H1 (cell line): ENCODE data around the gene CKS1B. TPM values are rescaled to one million over a fixed set of nuclear protein-coding genes. Genes with fewer than 3 reads are reported as not detected.

Experiments used
- CTCF ChIA-PET: fragments of 300-600 bp; sonication (Branson Sonifier 250); formaldehyde crosslinking; loops from one replicate; lab custom pipeline; 2021; ENCODE audit not compliant: partially characterized antibody; lab: Charles Lee
- POLR2A ChIA-PET: fragments of 300-600 bp; sonication (Branson Sonifier 250); formaldehyde crosslinking; loops from one replicate; lab custom pipeline; 2021; ENCODE audit warnings: inconsistent platforms; ENCODE audit not compliant: partially characterized antibody; lab: Charles Lee
- DNase-seq, 2 experiments: peaks; one replicate each; pipeline versions ENCODE4 v3.0.0 to v3.0.0-alpha.2; 2010 to 2022; ENCODE audit warnings: low spot score in 2 of 2, low read depth in 1 of 2, mixed read lengths in 1 of 2
- FAIRE-seq: peaks from 2 replicates; lab custom pipeline; 2011; peaks lifted over from hg19 to GRCh38; lab: Jason Lieb, UNC
- H2AFZ ChIP-seq: 2 replicates; pipeline ENCODE4 v1.8.1; 2012; ENCODE audit warnings: low read length, inconsistent platforms
- H2AK5ac ChIP-seq: 2 replicates; pipeline ENCODE4 v1.6.1; 2013; ENCODE audit warnings: low read depth, low read length
- H2BK120ac ChIP-seq: replicated peaks from 2 replicates; pipeline ENCODE3; 2013; ENCODE audit warnings: low read depth, low read length, inconsistent platforms
- H2BK12ac ChIP-seq: 2 replicates; pipeline ENCODE4 v1.6.1; 2013; ENCODE audit warnings: low read depth, low read length
- H2BK15ac ChIP-seq: 2 replicates; pipeline ENCODE4 v1.6.1; 2013; ENCODE audit warnings: low read length
- H2BK20ac ChIP-seq: 2 replicates; pipeline ENCODE4 v1.6.1; 2013; ENCODE audit warnings: low read length
- H2BK5ac ChIP-seq: 2 replicates; pipeline ENCODE4 v1.6.1; 2013; ENCODE audit warnings: low read depth, low read length
- H3K14ac ChIP-seq: 2 replicates; pipeline ENCODE4 v1.6.1; 2013; ENCODE audit warnings: inconsistent platforms; ENCODE audit not compliant: insufficient read length
- H3K18ac ChIP-seq: 2 replicates; pipeline ENCODE4 v1.6.1; 2013; ENCODE audit warnings: low read length; ENCODE audit errors: extremely low read depth
- H3K23ac ChIP-seq: 2 replicates; pipeline ENCODE4 v1.6.1; 2013; ENCODE audit warnings: inconsistent platforms; ENCODE audit not compliant: insufficient read length
- H3K23me2 ChIP-seq: 2 replicates; pipeline ENCODE4 v1.6.1; 2013; ENCODE audit warnings: low read depth, low read length
- H3K27ac ChIP-seq: 2 replicates; pipeline ENCODE4 v1.6.1; 2011; ENCODE audit warnings: low read depth, low read length, inconsistent platforms
- H3K27me3 ChIP-seq, 4 experiments: replicated peaks in 1 of 4; 1 replicate in 1 of 4; 2 replicates in 3 of 4; pipeline versions ENCODE4 v1.6.1 to v1.8.1; 2011 to 2013; ENCODE audit warnings: low read length in 3 of 4, mild to moderate bottlenecking in 3 of 4, inconsistent platforms in 2 of 4, mixed read lengths in 2 of 4, moderate library complexity in 1 of 4; ENCODE audit not compliant: control insufficient read depth in 3 of 4, insufficient read depth in 3 of 4; ENCODE audit errors: extremely low read depth in 1 of 4
- H3K36me3 ChIP-seq, 4 experiments: 2 replicates each; pipeline versions ENCODE4 v1.6.1 to v1.8.1; 2011 to 2013; ENCODE audit warnings: mild to moderate bottlenecking in 4 of 4, low read length in 3 of 4, moderate library complexity in 2 of 4, control low read depth in 1 of 4, inconsistent platforms in 1 of 4; ENCODE audit not compliant: insufficient read depth in 4 of 4, control insufficient read depth in 2 of 4
- H3K4ac ChIP-seq: replicated peaks from 2 replicates; pipeline ENCODE3; 2013; ENCODE audit warnings: low read length, low read depth, mixed read lengths, inconsistent platforms; ENCODE audit not compliant: insufficient read length
- H3K4me1 ChIP-seq, 4 experiments: replicated peaks in 1 of 4; 1 replicate in 1 of 4; 2 replicates in 3 of 4; pipeline versions ENCODE4 v1.6.1 to v1.8.1; 2011 to 2013; ENCODE audit warnings: low read length in 3 of 4, inconsistent platforms in 2 of 4, mixed read lengths in 1 of 4; ENCODE audit not compliant: insufficient read depth in 4 of 4, control insufficient read depth in 3 of 4
- H3K4me2 ChIP-seq, 2 experiments: 2 replicates each; pipeline versions ENCODE4 v1.6.1 to v1.8.1; 2011 to 2013; ENCODE audit warnings: low read depth in 2 of 2, low read length in 2 of 2, control low read depth in 1 of 2, inconsistent platforms in 1 of 2, mild to moderate bottlenecking in 1 of 2; ENCODE audit not compliant: insufficient read depth in 1 of 2
- H3K4me3 ChIP-seq, 4 experiments: fragments of 200-600, 300-600 bp in 1 of 4; sonication (generic), shearing (Covaris generic), sonication (Bioruptor Twin) in 1 of 4; 2 replicates each; pipeline versions ENCODE4 v1.5.1 to v1.8.1; 2011 to 2016; ENCODE audit warnings: low read length in 4 of 4, low read depth in 3 of 4, control low read depth in 2 of 4, inconsistent platforms in 2 of 4, mild to moderate bottlenecking in 2 of 4, mixed read lengths in 1 of 4, moderate library complexity in 1 of 4; ENCODE audit not compliant: insufficient read depth in 2 of 4; ENCODE audit errors: extremely low read depth in 1 of 4
- H3K56ac ChIP-seq: replicated peaks from 2 replicates; pipeline ENCODE3; 2013; ENCODE audit warnings: low read depth, mild to moderate bottlenecking, mixed read lengths, low read length, inconsistent platforms; ENCODE audit not compliant: insufficient read length
- H3K79me1 ChIP-seq: 2 replicates; pipeline ENCODE4 v1.6.1; 2013; ENCODE audit warnings: low read depth, low read length, control low read depth
- H3K79me2 ChIP-seq, 2 experiments: 2 replicates each; pipeline versions ENCODE4 v1.6.1 to v1.8.1; 2012 to 2013; ENCODE audit warnings: low read length in 2 of 2, mild to moderate bottlenecking in 2 of 2, inconsistent platforms in 1 of 2; ENCODE audit not compliant: insufficient read depth in 2 of 2, control insufficient read depth in 1 of 2
- H3K9ac ChIP-seq, 4 experiments: replicated peaks in 1 of 4; 1 replicate in 1 of 4; 2 replicates in 3 of 4; pipeline versions ENCODE4 v1.6.1 to v1.8.1; 2011 to 2013; ENCODE audit warnings: low read depth in 3 of 4, low read length in 3 of 4, control low read depth in 2 of 4, mild to moderate bottlenecking in 2 of 4, moderate library complexity in 2 of 4, inconsistent platforms in 1 of 4; ENCODE audit errors: extremely low read depth in 1 of 4
- H3K9me3 ChIP-seq, 2 experiments: 2 replicates each; pipeline versions ENCODE4 v1.6.1 to v1.8.1; 2012 to 2013; ENCODE audit warnings: mild to moderate bottlenecking in 2 of 2, moderate library complexity in 2 of 2, control low read depth in 1 of 2, inconsistent platforms in 1 of 2, low read depth in 1 of 2, low read length in 1 of 2, mixed read lengths in 1 of 2; ENCODE audit not compliant: insufficient read depth in 2 of 2
- H4K20me1 ChIP-seq, 2 experiments: replicated peaks in 1 of 2; 2 replicates each; pipeline versions ENCODE3 to v1.8.1; 2011 to 2013; ENCODE audit warnings: inconsistent platforms in 2 of 2, low read length in 2 of 2, mild to moderate bottlenecking in 1 of 2; ENCODE audit not compliant: insufficient read depth in 2 of 2, control insufficient read depth in 1 of 2
- H4K5ac ChIP-seq: 2 replicates; pipeline ENCODE4 v1.6.1; 2013; ENCODE audit warnings: low read length, low read depth, mixed read lengths, inconsistent platforms; ENCODE audit not compliant: insufficient read length
- H4K8ac ChIP-seq: 2 replicates; pipeline ENCODE4 v1.8.0; 2013; ENCODE audit warnings: mild to moderate bottlenecking, moderate library complexity, low read length, inconsistent platforms; ENCODE audit not compliant: insufficient read depth; ENCODE audit errors: extremely low read depth
- H4K91ac ChIP-seq: replicated peaks from 2 replicates; pipeline ENCODE3; 2013; ENCODE audit warnings: low read length, mixed read lengths, inconsistent platforms; ENCODE audit not compliant: insufficient read length
- HDAC2 ChIP-seq, 2 experiments: fragments of 300-600 bp in 1 of 2; sonication (generic) in 1 of 2; IDR thresholded peaks; 2 replicates each; pipeline ENCODE4 v1.6.1; 2011 to 2012; ENCODE audit warnings: low read depth in 2 of 2, low read length in 2 of 2, mild to moderate bottlenecking in 2 of 2, moderate library complexity in 2 of 2, borderline replicate concordance in 1 of 2, inconsistent platforms in 1 of 2
- POLR2A ChIP-seq, 2 experiments: IDR thresholded peaks; 1 replicate in 1 of 2; 2 replicates in 1 of 2; pipeline ENCODE4 v1.6.1; 2011; ENCODE audit warnings: low read depth in 2 of 2, low read length in 2 of 2, mild to moderate bottlenecking in 2 of 2; ENCODE audit errors: control extremely low read depth in 1 of 2
- POLR2AphosphoS5 ChIP-seq: IDR thresholded peaks from 2 replicates; pipeline ENCODE4 v1.6.1; 2011; ENCODE audit warnings: low read depth, low read length
- SRF ChIP-seq: IDR thresholded peaks from 2 replicates; pipeline ENCODE4 v1.6.1; 2011; ENCODE audit warnings: mild to moderate bottlenecking, low read depth, low read length, moderate library complexity
- WGBS, 2 experiments: shearing (Covaris generic) in 1 of 2; methylation state at CpG; one replicate each; pipeline versions ENCODE4 v1.1.6 to v1.1.7; 2013 to 2015; ENCODE audit warnings: low lambda C conversion rate in 2 of 2, mixed read lengths in 2 of 2, inconsistent platforms in 1 of 2, low coverage in 1 of 2, missing lambda C conversion rate in 1 of 2; ENCODE audit not compliant: insufficient replicate concordance in 2 of 2, insufficient coverage in 1 of 2, insufficient read length in 1 of 2; ENCODE audit errors: extremely low coverage in 1 of 2, missing lambda C conversion rate in 1 of 2; 5-methylcytosine and 5-hydroxymethylcytosine counted together
- polyA plus RNA-seq, 7 experiments: library from polyadenylated mRNA; depleted of rRNA in 3 of 7; stranded (reverse) in 5 of 7; unstranded in 2 of 7; fragments of >200 nt in 5 of 7; fragments of 200-250 nt in 2 of 7; gene quantifications; 1 replicate in 5 of 7; 2 replicates in 1 of 7; 4 replicates in 1 of 7; pipeline versions ENCODE4 v1.2.1 to v1.2.3, GENCODE V29; 2011 to 2013; ENCODE audit warnings: missing spikeins in 2 of 7, mixed read lengths in 2 of 7
- total RNA-seq: library from RNA; stranded (reverse); fragmentation: NEBNext Ultra II Directional; extraction: Animal tissue kit (Norgen Biotek cat#: 25700); gene quantifications from 2 replicates; pipeline ENCODE4 v1.2.1, GENCODE V29; 2021

CKS1B gene
- total and polyA plus RNA-seq, 2 of the 8 experiments (the other 6 are each of a cell fraction or from before 2014, with no cell fraction given): 294 to 1,025 TPM

- Histone ChIP-seq H3K27ac (peak overlapping the region; percentile 95), H2AK5ac (no peak overlapping the region; the same call in 1 of the 2 replicates), H4K91ac (no peak overlapping the region), H4K8ac (no peak overlapping the region), H3K56ac (no peak overlapping the region), H3K4me2 (peak overlapping the region; percentile 92 to 93), H3K23me2 (peaks cover 5% of the 10 kb centered on the region), H3K4me1 (peaks cover 0 to 28% (median 8%) of the 10 kb centered on the region in 4 experiments; a peak in 6 of 7 replicates), H2BK15ac (no peak overlapping the region), H3K9me3 (no peaks in the 10 kb centered on the region), H3K23ac (no peak overlapping the region), H3K4me3 (peak overlapping the region; percentile 60 to 77 (median 66); a peak in 7 of 8 replicates), H3K79me2 (peaks cover 0 to 8% of the 10 kb centered on the region in 2 experiments; a peak in 2 of 4 replicates), H2BK120ac (no peak overlapping the region), H4K20me1 (peaks cover 1 to 10% of the 10 kb centered on the region in 2 experiments), H3K79me1 (0 out of 2 replicates have a peak, but pooled peaks cover 6% of the 10 kb centered on the region), H3K36me3 (peaks cover 3 to 8% (median 5%) of the 10 kb centered on the region in 4 experiments; a peak in 5 of 8 replicates), H3K4ac (no peak overlapping the region), H2BK20ac (no peak overlapping the region), H4K5ac (no peak overlapping the region), H3K18ac (0 out of 2 replicates have a peak overlapping the region, but pooled peaks have one; percentile 10), H2AFZ (no peak overlapping the region), H3K27me3 (no peaks in the 10 kb centered on the region; a peak in 2 of 7 replicates), H3K14ac (no peak overlapping the region), H2BK12ac (peak overlapping the region; percentile 69; the same call in 1 of the 2 replicates), H2BK5ac (0 out of 2 replicates have a peak overlapping the region, but pooled peaks have one; percentile 48), H3K9ac (peak overlapping the region in 3 of 4 experiments; percentile 38 to 87 (median 82); a peak in 5 of 7 replicates)
- ChIA-PET CTCF (interaction anchor here (0.8 to 9.8 kb wide), 22 partner anchors 9 to 409 kb away, joined by 3 to 132 read pairs (median 4); partner anchors contain the start of genes FLAD1, LENEP, PMVK and SHC1), POLR2A (interaction anchor here (0.7 to 18.6 kb wide), 13 partner anchors 8 to 241 kb away, joined by 3 to 662 read pairs (median 5); partner anchors contain the start of genes ADAM15, CKS1B, EFNA4 and FLAD1)
- WGBS, 2 experiments: 49% methylated on average over 4 of the region's 4 CpGs; no CpG with 5 or more reads in 1 of the 2 experiments
- no peak for DNase-seq
- TF ChIP-seq HDAC2 (IDR thresholded peaks at IDR 0.05; ENCODE audit: borderline replicate concordance in 1 of 2, low read depth in 2 of 2, low read length in 2 of 2): no peak
- peak in 1 of 2 experiments; percentile 49; a peak in 1 of 3 replicates for TF ChIP-seq POLR2A (IDR thresholded peaks at IDR 0.05; ENCODE audit: control extremely low read depth in 1 of 2, low read depth in 2 of 2, low read length in 2 of 2)
- peak; percentile 61; the same call in 1 of the 2 replicates for TF ChIP-seq POLR2AphosphoS5
- peak; percentile 60; the same call in 1 of the 2 replicates for TF ChIP-seq SRF
- FAIRE-seq: no peak
Measured at GRCh38 chr1:154955039-154955717, 19.3 kb upstream of the CKS1B start.
